ENCODE measurements around the gene VPS50. TPM values are rescaled to one million over a fixed set of nuclear protein-coding genes. Genes with fewer than 3 reads are reported as not detected.

VPS50 gene
- total and polyA plus RNA-seq, 5 donors from 2014 or later = 10.2 to 41.2 (median 11.0) TPM

DNA sequence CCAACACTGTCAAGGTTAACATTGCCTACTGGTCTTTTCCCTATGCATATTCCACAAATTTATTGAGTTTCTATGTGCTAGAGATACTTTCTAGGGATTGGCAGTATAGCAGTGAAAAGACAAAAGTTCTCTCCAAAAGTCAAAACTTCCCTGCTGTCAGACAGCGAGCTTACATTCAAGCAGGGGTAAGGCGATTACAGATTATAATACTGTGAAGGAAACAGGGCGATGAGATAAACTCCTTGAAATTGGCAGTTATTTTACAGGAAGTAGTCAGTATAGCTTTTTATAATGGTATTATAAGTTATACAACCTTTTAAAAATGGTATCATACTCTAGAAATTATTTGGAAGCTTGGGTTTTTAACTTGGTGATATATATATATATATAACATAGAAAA lies 9.9 kb downstream of the VPS50 start:
- Mint-ChIP-seq H3K27me3 (no peaks in the 10 kb centered on the region), H3K36me3 (no peaks in the 10 kb centered on the region), H3K9me3 (no peaks in the 10 kb centered on the region), H3K4me3 (no peak overlapping the region), H3K27ac (no peak overlapping the region), H3K4me1 (peaks cover 13 to 32% (median 22%) of the 10 kb centered on the region in 4 donors)
- peaks cover 11% of the 10 kb centered on the region for H3K36me3 ChIP-seq (ENCODE audit: control insufficient read depth, insufficient read depth, low read length)
- DNase-seq = no peak
- no peak for ATAC-seq (ENCODE audit: low read depth in 2 of 2)
- no peaks in the 10 kb centered on the region for H3K27me3 ChIP-seq (ENCODE audit: control insufficient read depth, insufficient read depth, low read length)
- H3K4me1 ChIP-seq (ENCODE audit: control insufficient read depth, insufficient read depth, low read length, poor library complexity, severe bottlenecking) = no peaks in the 10 kb centered on the region
- H3K27ac ChIP-seq (ENCODE audit: insufficient read depth, low read length, poor library complexity, severe bottlenecking) = no peak overlapping the region
- no peak overlapping the region for H3K4me3 ChIP-seq (ENCODE audit: low read depth, low read length)
- no peaks in the 10 kb centered on the region for H3K9me3 ChIP-seq (ENCODE audit: control insufficient read depth in 2 of 2, low read length in 2 of 2)

DNA sequence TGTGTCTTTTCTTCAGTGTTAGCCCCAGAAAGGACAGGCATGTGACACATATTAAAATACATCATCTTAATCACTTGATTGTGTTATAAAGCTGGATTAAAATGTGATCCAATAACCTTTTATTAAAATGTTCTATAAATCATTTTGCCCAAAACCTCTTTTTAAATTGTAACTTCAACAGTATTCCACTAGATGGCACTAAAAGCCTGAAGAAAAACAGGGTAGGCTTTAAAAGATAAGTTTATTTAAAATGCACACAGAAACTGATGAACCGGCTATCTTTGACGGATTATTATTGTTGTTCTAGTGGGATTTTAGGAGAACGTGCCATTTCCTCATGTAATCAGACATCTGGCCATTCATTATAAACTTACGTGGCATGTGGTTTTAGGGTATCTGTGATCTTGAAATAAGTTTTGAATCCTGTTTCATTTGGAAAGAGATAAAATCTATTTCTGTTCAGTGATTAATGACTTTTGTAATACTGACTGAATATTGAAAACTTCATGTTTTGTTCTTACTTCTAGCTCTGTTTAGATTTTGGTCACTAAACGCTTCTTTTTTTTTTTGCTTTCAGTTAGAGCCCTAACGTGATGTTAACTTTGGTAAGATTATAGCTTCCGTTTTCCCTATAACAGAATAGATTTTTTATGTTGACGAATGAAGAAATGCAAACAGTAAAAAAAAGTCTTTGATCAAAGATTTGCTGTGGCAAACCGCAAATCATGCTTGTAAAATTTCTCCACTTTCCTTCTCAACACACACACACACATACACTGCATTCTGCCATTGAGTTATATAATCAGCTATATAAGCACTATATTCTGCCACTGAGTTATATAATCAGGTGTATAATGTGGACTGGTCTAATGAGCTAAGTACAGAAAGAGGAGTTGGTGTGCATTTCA lies 13.6 kb downstream of the VPS50 start:
- H3K4me1 ChIP-seq (ENCODE audit: control insufficient read depth, insufficient read depth, low read length, poor library complexity, severe bottlenecking) = no peaks in the 10 kb centered on the region
- peaks cover 9% of the 10 kb centered on the region for H3K36me3 Mint-ChIP-seq
- no peaks in the 10 kb centered on the region for H3K27me3 Mint-ChIP-seq
- peak overlapping the region in 2 of 3 donors; percentile 31 to 54 for H3K27ac Mint-ChIP-seq
- peak overlapping the region; percentile 52 to 84 (median 72) for H3K4me3 Mint-ChIP-seq
- no peaks in the 10 kb centered on the region for H3K9me3 Mint-ChIP-seq
- ATAC-seq (ENCODE audit: low read depth in 2 of 2) (peak in 1 of 2 donors; percentile 31), DNase-seq (peak in 2 of 3 donors; percentile 51 to 53)
- H3K27ac ChIP-seq (ENCODE audit: insufficient read depth, low read length, poor library complexity, severe bottlenecking) = no peak overlapping the region
- H3K9me3 ChIP-seq (ENCODE audit: control insufficient read depth in 2 of 2, low read length in 2 of 2) = no peaks in the 10 kb centered on the region
- H3K36me3 ChIP-seq (ENCODE audit: control insufficient read depth, insufficient read depth, low read length) = peaks cover 3% of the 10 kb centered on the region
- peak overlapping the region; percentile 85 for H3K4me3 ChIP-seq (ENCODE audit: low read depth, low read length)
- peaks cover 9 to 23% (median 18%) of the 10 kb centered on the region in 4 donors for H3K4me1 Mint-ChIP-seq
- no peaks in the 10 kb centered on the region for H3K27me3 ChIP-seq (ENCODE audit: control insufficient read depth, insufficient read depth, low read length)

DNA sequence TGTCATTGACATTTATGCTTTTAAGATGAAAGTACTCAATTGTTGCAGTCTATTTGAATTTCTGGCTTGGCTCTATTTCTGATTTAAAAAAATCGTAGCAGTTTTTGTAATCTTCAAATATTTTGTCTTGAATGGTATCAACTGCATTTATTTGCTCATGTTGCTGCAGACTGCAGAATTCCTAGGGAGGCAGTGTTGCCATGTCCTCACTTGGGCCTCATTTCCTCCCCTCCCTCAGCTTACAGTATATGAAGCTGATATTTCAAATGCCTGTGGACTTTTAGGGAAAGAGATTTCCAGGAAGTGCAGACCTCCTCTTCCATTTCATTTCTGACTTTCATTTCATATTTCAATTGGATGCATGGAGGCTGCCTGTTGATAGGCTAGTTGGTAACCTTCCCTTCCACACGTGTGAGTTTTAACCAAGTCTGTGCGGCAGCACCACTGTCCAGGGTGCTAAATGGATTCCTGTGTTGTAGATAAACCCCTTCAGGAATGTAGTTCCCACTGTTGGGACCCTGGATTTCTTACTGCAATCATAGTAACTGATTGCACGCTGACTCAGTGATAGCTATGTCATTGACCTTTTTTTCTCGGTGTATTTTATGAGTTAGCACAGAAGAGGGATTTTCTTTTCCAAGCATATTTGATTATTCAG lies 17.5 kb downstream of the VPS50 start:
- Histone ChIP-seq H3K4me1 (ENCODE audit: control insufficient read depth, insufficient read depth, low read length, poor library complexity, severe bottlenecking) (no peaks in the 10 kb centered on the region), H3K9me3 (ENCODE audit: control insufficient read depth in 2 of 2, low read length in 2 of 2) (no peaks in the 10 kb centered on the region), H3K36me3 (ENCODE audit: control insufficient read depth, insufficient read depth, low read length) (peaks cover 12% of the 10 kb centered on the region), H3K4me3 (ENCODE audit: low read depth, low read length) (no peak overlapping the region), H3K27ac (ENCODE audit: insufficient read depth, low read length, poor library complexity, severe bottlenecking) (no peak overlapping the region), H3K27me3 (ENCODE audit: control insufficient read depth, insufficient read depth, low read length) (no peaks in the 10 kb centered on the region)
- Mint-ChIP-seq H3K27ac (no peak overlapping the region), H3K27me3 (no peaks in the 10 kb centered on the region), H3K4me1 (peaks cover 9 to 28% (median 26%) of the 10 kb centered on the region in 4 donors), H3K36me3 (peaks cover 18% of the 10 kb centered on the region), H3K9me3 (no peaks in the 10 kb centered on the region), H3K4me3 (no peak overlapping the region)
- ATAC-seq (ENCODE audit: low read depth in 2 of 2) (no peak), DNase-seq (no peak)

DNA sequence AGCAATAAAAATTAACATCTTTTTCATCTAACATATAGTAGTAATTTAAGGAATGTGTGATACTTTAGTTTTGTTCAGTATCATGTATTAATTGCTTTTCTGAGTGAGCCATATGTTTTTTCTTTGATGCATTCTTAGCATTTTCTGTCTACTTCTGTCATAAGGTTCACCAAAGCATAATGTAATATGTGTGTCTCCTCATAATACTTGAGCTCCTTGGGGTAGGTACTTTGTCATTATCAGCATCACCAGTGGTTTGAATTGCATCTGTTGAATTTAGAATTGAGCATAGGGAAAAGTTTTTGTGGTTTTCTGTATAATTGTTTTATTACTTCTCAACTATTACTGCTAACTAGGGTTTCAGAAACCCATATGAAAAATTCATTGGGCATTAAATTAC lies 26.5 kb downstream of the VPS50 start:
- Mint-ChIP-seq H3K27ac (peak overlapping the region in 1 of 3 donors; percentile 64), H3K4me1 (no peaks in the 10 kb centered on the region), H3K36me3 (peaks cover 25% of the 10 kb centered on the region), H3K4me3 (no peak overlapping the region), H3K9me3 (no peaks in the 10 kb centered on the region), H3K27me3 (no peaks in the 10 kb centered on the region)
- DNase-seq = no peak
- H3K4me3 ChIP-seq (ENCODE audit: low read depth, low read length) = no peak overlapping the region
- peaks cover 49% of the 10 kb centered on the region for H3K36me3 ChIP-seq (ENCODE audit: control insufficient read depth, insufficient read depth, low read length)
- no peaks in the 10 kb centered on the region for H3K27me3 ChIP-seq (ENCODE audit: control insufficient read depth, insufficient read depth, low read length)
- no peak for ATAC-seq (ENCODE audit: low read depth in 2 of 2)
- H3K9me3 ChIP-seq (ENCODE audit: control insufficient read depth in 2 of 2, low read length in 2 of 2) = no peaks in the 10 kb centered on the region
- H3K4me1 ChIP-seq (ENCODE audit: control insufficient read depth, insufficient read depth, low read length, poor library complexity, severe bottlenecking) = no peaks in the 10 kb centered on the region
- H3K27ac ChIP-seq (ENCODE audit: insufficient read depth, low read length, poor library complexity, severe bottlenecking) = no peak overlapping the region

DNA sequence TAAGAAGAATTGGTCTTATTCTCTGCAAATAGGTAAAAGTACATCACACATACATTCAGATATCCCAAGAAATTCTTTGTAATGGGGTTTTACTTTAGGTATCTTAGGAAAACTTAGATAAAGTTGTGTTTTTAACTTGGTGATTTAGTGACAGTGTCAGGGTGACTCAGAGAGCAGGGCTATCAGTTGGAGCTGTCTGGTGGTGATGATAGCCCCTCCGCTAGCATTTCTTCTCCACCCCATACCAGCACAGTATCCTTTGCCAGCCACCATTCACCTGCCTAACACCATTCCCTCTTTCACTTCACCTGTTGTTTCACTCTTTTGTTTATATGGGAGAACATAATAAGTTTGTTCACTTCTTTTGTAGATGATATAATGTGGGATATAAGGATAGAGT lies 30.4 kb downstream of the VPS50 start:
- Mint-ChIP-seq H3K36me3 (peaks cover 22% of the 10 kb centered on the region), H3K27ac (no peak overlapping the region), H3K9me3 (no peaks in the 10 kb centered on the region)

DNA sequence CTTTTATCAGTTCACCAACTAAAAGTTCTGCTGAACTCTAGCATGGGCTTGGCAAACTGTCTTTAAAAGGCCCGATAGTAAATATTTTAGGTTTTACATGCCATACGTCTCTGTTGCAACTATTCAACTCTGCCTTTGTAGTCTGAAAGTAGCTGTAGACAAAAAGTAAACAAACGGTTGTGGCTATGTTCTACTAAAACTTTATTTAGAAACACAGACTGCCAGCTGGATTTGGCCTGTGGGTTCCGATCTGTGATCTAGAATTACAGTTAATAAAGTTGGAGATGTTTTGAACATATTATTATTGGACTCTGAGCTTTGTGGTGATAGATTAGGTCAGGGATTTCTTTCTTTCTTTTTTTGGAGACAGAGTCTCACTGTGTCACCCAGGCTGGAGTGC lies 33.1 kb downstream of the VPS50 start:
- no peak for ATAC-seq (ENCODE audit: low read depth in 2 of 2)
- Mint-ChIP-seq H3K27me3 (no peaks in the 10 kb centered on the region), H3K4me1 (peaks cover 0 to 6% (median 1%) of the 10 kb centered on the region in 4 donors), H3K9me3 (no peaks in the 10 kb centered on the region), H3K4me3 (no peak overlapping the region), H3K36me3 (peaks cover 29% of the 10 kb centered on the region), H3K27ac (no peak overlapping the region)
- Histone ChIP-seq H3K9me3 (ENCODE audit: control insufficient read depth in 2 of 2, low read length in 2 of 2) (no peaks in the 10 kb centered on the region), H3K27me3 (ENCODE audit: control insufficient read depth, insufficient read depth, low read length) (no peaks in the 10 kb centered on the region), H3K27ac (ENCODE audit: insufficient read depth, low read length, poor library complexity, severe bottlenecking) (no peak overlapping the region), H3K4me1 (ENCODE audit: control insufficient read depth, insufficient read depth, low read length, poor library complexity, severe bottlenecking) (no peaks in the 10 kb centered on the region), H3K4me3 (ENCODE audit: low read depth, low read length) (no peak overlapping the region), H3K36me3 (ENCODE audit: control insufficient read depth, insufficient read depth, low read length) (peaks cover 20% of the 10 kb centered on the region)
- no peak for DNase-seq

More for the DNA sequence above, 30.4 kb downstream of the VPS50 start:
- no peaks in the 10 kb centered on the region for H3K9me3 ChIP-seq (ENCODE audit: control insufficient read depth in 2 of 2, low read length in 2 of 2)
- H3K4me3 ChIP-seq (ENCODE audit: low read depth, low read length) = no peak overlapping the region
- DNase-seq (no peak), ATAC-seq (ENCODE audit: low read depth in 2 of 2) (no peak)
- peaks cover 27% of the 10 kb centered on the region for H3K36me3 ChIP-seq (ENCODE audit: control insufficient read depth, insufficient read depth, low read length)
- no peak overlapping the region for H3K27ac ChIP-seq (ENCODE audit: insufficient read depth, low read length, poor library complexity, severe bottlenecking)
- no peaks in the 10 kb centered on the region for H3K27me3 Mint-ChIP-seq
- peaks cover 0 to 3% (median 0%) of the 10 kb centered on the region in 4 donors for H3K4me1 Mint-ChIP-seq
- H3K27me3 ChIP-seq (ENCODE audit: control insufficient read depth, insufficient read depth, low read length) = no peaks in the 10 kb centered on the region
- no peak overlapping the region for H3K4me3 Mint-ChIP-seq
- no peaks in the 10 kb centered on the region for H3K4me1 ChIP-seq (ENCODE audit: control insufficient read depth, insufficient read depth, low read length, poor library complexity, severe bottlenecking)

DNA sequence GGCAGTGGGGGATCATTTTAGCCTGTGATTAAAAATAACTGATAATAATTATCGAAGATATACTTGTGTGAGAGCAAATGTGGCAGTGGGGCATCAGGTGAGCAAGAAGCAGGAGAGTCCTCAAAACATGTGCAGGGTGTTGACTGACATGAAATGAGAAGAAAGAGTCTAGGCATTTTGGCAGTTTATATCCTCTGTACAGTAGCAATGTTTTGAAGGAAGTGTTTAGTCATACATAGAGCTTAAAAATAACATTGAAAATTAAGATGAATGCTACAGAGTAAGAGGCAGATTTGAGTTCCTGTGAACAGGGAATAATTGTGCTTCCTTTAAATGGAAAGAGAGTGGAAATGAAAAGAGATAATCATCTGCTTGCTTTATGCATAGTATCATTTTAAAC lies 47.4 kb downstream of the VPS50 start:
- peak in 1 of 3 donors; percentile 13 for DNase-seq
- no peaks in the 10 kb centered on the region for H3K9me3 Mint-ChIP-seq
- H3K4me1 ChIP-seq (ENCODE audit: control insufficient read depth, insufficient read depth, low read length, poor library complexity, severe bottlenecking) = no peaks in the 10 kb centered on the region
- no peaks in the 10 kb centered on the region for H3K27me3 Mint-ChIP-seq
- no peak overlapping the region for H3K4me3 ChIP-seq (ENCODE audit: low read depth, low read length)
- no peak overlapping the region for H3K27ac ChIP-seq (ENCODE audit: insufficient read depth, low read length, poor library complexity, severe bottlenecking)
- H3K36me3 ChIP-seq (ENCODE audit: control insufficient read depth, insufficient read depth, low read length) = peaks cover 25% of the 10 kb centered on the region
- H3K27me3 ChIP-seq (ENCODE audit: control insufficient read depth, insufficient read depth, low read length) = no peaks in the 10 kb centered on the region
- H3K4me1 Mint-ChIP-seq = peaks cover 0 to 11% (median 3%) of the 10 kb centered on the region in 4 donors
- ATAC-seq (ENCODE audit: low read depth in 2 of 2) = no peak
- H3K9me3 ChIP-seq (ENCODE audit: control insufficient read depth in 2 of 2, low read length in 2 of 2) = no peaks in the 10 kb centered on the region
- H3K36me3 Mint-ChIP-seq = peaks cover 39% of the 10 kb centered on the region
- H3K4me3 Mint-ChIP-seq = no peak overlapping the region
- no peak overlapping the region for H3K27ac Mint-ChIP-seq
